Mammary epithelial cell (primary cell): ENCODE measurements around the gene ITPR3.

Experiments used
- CTCF ChIP-seq, 2 donors: IDR thresholded peaks in 1 of 2; conservative IDR thresholded peaks in 1 of 2; 2 replicates each; pipeline ENCODE4 v1.5.1; 2011 to 2012; ENCODE audit warnings: inconsistent platforms in 2 of 2, low read length in 2 of 2, mild to moderate bottlenecking in 2 of 2, control low read depth in 1 of 2, low read depth in 1 of 2; ENCODE audit not compliant: insufficient read depth in 1 of 2; ENCODE audit errors: extremely low read depth in 1 of 2
- EZH2 ChIP-seq: IDR thresholded peaks from 2 replicates; pipeline ENCODE4 v1.6.1; 2012; ENCODE audit warnings: low read length, inconsistent platforms, borderline replicate concordance

GRCh38 chr6:33742837-33743236 is 121.7 kb downstream of the ITPR3 start:
- no peak for TF ChIP-seq CTCF (conservative IDR thresholded peaks at IDR 0.05 in 1 of 2, IDR thresholded peaks at IDR 0.05 in 1 of 2; ENCODE audit: extremely low read depth in 1 of 2, insufficient read depth in 1 of 2, low read depth in 1 of 2, low read length in 2 of 2)
- no peak for TF ChIP-seq EZH2
